Measurements from ENCODE around the gene PVALEF.

DNA sequence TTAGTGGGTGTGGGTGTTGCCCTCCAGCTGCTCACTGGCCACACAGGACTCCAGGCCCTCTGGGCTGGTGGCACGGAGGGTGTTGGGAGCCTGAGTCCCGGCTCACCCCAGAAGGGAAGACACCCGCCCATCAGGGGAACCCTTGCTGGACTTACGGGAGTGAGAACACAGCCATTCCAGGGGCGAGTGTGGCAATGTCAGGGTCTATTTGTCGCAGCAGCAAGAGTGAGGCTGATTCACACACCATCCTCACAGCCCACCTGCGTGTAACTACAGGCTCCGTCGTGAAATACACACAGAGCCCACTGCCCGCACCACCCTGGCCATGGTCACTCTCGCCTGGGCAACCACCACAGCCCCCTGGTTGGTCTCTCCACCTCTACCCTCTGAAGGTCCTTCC lies 18.5 kb downstream of the PVALEF start:
- TF ChIP-seq CTCF (IDR thresholded peaks at IDR 0.05 in 4 of 5, conservative IDR thresholded peaks at IDR 0.05 in 1 of 5) (no peak), POLR2A (IDR thresholded peaks at IDR 0.05) (no peak)
